Stimulated activated CD8-positive, alpha-beta memory T cell treated with anti-CD3 and anti-CD28 coated beads, Interleukin-4, amount 100 ng/mL, for 24 hours (primary cell): Measurements from ENCODE around the gene BOLA3.
"Not testable (repeated sequence)": the region's sequence is repeated elsewhere in the genome, so short reads cannot be mapped to it uniquely, and the experiment has no call there.

ENCODE experiments used
- DNase-seq: peaks from one replicate; pipeline ENCODE4 v3.0.0-alpha.2; 2020; ENCODE audit warnings: low read depth

BOLA3 gene, protein sequence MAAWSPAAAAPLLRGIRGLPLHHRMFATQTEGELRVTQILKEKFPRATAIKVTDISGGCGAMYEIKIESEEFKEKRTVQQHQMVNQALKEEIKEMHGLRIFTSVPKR

DNA sequence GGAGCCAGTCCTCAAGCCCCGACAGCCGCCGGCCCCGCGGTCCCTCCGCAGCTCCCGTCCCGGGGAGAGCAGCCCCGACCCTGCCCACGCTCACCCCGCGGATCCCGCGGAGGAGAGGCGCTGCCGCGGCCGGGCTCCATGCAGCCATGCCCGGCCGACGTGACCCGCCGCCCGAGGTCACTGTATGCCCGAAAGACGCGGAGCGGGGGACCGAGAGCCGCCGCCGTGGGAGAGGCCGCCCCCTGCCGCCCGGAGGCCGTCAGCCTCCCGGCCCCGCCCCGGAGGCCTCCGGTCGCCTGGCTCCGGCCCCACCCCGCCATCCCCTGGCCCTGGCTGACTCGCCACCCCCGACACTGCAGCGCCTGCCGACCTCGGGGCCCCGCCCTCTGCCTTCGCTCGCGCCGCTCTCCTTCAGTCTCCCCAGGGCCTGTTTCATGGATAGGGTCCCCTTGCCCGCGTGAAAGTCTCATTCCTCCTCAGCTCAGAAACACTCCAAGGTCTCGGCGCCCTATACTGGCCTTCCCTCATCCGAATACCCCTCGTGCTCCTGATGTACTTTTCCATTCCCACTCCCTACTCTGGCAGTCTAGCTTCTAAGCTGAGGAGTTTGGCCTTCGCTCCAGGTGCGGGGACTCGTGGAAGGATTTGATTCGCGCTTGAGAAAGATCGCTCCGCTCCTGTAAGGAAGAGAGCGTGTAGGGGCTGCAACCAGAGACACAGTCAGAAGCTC is at the start of gene BOLA3:
Gene BOLA3, minus strand, starts transcription at position 186 of the 730 bp plus-strand sequence. Its CDS starts 38 bp downstream, at position 148.
- DNase-seq: peak; percentile 80

DNA sequence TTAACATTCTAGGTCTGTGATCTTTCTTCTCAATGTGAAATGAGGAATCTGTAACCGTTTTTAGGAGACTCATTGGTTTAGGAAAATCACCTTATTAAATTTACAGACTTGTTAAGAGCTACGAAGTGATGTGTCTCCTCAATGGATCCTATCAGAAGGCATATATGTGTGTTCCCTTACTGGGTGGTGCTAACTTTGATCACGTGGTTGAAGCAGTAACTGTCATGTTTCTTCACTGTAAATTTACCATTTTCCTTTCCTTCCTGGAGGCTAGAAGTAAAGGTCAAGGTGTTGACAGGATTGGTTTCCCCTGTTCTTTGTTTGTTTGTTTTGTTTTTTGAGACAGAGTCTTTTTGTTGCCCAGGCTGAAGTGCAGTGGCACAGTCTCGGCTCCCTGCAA is 49.3 kb upstream of the BOLA3 start:
- DNase-seq: no peak

DNA sequence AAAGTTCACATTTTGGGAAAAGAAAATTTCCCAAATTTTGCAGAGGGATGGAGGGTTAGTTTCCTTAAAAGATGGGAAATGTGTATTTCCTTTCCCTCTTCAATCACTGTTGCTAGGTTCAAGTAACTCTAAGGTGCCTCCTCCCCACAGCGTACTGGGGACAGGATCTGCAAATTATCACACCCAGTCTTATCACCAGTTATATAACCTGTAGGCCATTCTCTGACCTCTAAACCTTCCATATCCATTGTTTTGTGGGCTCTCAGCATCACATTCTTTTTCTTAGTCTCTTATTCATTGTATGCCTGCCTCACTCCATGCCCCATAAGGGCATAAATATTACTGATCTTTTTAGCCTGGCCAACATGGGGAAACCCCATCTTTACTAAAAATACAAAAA is 47.1 kb upstream of the BOLA3 start:
- DNase-seq: no peak

DNA sequence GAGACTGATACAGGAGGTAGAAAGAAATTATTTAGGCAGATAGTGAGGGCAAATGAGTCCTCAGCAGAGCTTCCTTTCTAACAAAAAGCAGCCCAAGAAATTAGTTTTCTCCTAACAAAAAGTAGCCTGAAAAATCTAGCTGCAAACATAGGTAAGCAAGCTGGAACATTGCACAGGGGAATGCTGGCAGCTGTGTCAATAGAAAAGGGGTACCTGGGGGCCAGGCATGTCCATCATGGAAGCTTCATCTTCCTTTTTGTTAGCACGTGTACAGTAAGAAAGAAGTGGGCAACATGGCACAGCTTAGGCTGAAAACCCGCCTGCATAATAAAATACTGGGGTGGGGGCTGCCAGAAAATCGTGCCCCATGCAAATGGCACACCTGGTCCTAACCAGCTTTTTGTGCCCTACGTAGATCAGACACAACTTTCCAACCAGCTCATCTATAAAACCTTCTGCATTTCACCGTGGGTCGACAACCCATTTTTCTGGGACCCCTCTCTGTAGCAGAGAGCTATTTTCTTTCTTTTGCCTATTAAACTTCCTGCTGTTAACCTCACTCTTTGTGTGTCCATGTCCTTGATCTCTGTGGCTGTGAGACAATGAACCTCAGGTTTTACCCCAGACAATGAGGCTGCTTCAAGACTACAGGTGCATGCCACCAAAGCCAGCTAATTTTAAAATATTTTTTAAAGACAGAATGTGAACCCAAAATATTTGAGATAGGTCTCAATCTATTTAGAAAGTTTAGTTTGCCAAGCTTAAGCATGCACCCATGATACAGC is 44.1 kb upstream of the BOLA3 start:
- no peak for DNase-seq

DNA sequence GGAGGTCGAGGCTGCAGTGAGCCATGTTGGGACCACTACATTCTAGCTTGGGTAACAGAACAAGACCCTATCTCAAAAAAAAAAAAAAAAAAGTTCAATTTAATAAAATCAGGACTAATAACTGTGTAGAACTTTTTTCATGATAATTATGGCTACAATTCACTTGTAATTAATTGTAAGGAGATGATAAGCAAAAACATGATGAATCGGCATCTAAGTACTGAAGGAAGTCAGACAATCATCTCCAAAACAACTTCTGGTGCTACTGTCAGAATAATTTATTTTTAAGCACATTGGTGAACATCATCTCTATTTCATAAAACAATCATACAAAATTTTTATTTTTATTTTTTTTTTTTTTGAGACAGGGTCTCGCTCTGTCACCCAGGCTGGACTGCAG is 41.0 kb upstream of the BOLA3 start:
- DNase-seq: no peak

- no peak for DNase-seq
These were observed 40.4 kb upstream of the BOLA3 start for GRCh38 chr2:74188018-74188601.

DNA sequence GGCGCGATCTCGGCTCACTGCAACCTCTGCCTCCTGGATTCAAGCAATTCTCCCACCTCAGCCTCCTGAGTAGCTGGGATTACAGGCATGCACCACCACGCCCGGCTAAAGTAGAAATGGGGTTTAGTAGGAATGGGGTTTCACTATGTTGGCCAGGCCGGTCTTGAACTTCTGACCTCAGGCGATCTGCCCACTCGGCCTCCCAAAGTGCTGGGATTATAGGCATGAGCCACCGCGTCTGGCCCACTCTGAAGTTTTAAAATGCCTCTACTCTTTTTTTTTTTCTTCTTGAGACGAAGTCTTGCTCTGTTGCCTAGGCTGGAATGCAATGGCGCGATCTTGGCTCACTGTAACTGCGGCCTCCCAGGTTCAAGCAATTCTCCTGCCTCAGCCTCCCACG is 39.0 kb upstream of the BOLA3 start:
- DNase-seq: not testable (repeated sequence)

GRCh38 chr2:74186038-74186437 is 38.3 kb upstream of the BOLA3 start:
- DNase-seq: no peak

DNA sequence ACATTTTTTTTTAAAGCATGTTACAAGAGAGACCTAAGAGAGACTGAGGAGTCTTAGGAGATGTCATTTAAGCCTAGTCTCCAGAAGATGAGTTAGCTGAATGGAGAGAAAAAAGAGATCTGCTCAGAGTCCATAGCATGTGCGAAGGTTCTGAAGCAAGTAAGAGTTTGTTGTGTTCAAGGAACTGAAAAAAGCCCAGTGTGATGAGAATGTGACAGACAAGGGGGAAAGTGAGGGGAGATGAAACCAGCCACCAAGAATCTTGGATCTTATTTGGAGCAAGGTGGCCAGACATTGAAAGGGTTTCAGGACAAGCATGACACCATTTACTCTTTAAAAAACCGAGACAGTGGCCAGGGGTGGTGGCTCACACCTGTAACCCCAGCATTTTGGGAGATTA is 36.2 kb upstream of the BOLA3 start:
- no peak for DNase-seq

DNA sequence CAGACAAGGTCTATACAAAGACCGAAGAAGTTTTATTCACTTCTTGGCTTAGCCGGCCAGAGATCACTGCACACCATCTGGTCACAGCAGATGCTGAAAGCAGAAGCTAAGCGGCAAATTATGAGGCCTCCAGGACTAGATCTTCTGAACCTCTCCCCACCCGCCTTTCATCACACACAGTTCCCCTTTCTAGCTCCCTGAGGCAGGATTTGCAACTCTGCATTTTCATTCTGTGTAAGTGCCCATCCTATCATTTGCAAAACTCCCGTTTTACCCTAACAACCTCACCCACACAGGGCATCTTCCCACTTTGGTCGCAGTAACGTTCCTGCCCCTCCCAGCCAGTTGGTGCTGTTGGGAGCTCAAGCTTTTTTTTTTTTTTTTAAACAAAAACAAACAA is 34.0 kb upstream of the BOLA3 start:
- DNase-seq: no peak

- DNase-seq: no peak
These were observed 31.6 kb upstream of the BOLA3 start for GRCh38 chr2:74179063-74179865.

GRCh38 chr2:74178211-74179062 is 30.7 kb upstream of the BOLA3 start, which contains the start of gene MOB1A:
TSS of gene MOB1A (minus strand) at chr2:74178879. CDS start at chr2:74178674, 205 bp downstream.
- DNase-seq: peak; percentile 97

GRCh38 chr2:74177696-74178095 is 30.0 kb upstream of the BOLA3 start:
- DNase-seq: no peak

DNA sequence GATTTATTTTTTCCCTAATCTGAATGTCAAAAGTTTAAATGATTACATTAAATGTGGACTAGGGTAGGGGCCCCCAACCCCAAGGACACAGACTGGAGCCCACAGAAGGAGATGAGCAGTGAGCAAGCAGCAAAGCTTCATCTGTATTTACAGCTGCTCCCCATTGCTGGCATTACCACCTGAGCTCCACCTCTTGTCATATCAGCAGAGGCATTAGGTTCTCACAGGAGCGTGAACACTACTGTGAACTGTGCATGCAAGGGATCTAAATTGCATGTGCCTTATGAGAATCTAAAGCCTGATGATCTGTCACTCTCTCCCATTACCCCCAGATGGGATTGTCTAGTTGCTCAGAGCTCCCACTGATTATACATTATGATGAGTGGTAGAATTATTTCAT is 27.2 kb upstream of the BOLA3 start:
- DNase-seq: no peak

DNA sequence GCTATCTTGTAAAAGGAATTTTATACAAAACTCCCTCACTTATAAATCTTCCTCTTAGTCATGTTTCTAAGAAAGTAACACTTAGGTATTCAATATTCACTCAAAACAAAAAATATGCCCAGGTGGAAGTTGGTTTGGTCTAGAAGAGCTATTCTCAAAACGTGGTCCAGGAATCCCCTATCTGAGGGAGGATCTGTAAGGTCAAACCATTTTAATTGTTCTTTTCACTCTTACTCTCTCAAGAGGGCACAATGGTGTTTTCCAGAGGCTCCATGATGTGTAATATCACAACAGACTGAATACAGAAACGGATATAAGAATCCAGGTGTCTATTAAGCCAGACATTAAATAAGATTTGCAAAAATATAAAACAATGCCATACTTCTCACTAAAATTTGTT is 21.0 kb upstream of the BOLA3 start:
- no peak for DNase-seq

DNA sequence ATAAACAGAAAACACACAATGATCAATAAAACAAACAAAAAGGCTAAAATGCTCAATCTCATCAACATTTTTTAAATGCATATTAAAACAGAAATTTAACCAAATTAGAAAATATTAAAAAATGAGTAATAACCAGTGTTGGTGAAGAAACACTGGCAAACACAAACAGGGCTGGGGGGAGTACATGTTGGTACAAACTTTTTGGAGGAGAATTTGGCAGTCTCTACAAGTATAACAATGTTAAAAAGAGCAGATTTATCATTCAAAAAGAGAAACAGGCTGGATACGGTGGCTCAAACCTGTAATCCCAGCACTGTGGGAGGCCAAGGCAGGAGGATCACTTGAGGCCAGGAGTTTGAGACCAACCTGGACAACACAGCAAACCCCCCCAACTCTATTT is 17.0 kb upstream of the BOLA3 start:
- no peak for DNase-seq

DNA sequence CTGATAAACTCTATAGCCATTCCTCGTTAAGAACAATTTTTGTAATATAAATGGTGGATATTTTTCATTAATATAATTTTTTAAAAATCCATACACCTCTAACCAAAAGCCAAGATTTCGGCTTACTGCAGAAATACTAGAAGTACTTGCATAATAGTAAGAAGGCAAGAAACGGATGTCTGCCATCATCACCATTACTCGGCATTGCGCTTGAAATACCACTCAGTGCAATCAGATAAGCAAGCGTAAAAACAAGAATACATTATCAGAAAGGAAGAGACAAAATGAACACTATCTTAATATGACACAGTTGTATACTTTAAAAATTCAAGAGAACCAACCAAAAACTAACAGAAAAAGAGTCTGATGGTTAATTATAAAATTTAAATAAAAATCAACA is 15.2 kb upstream of the BOLA3 start:
- no peak for DNase-seq

DNA sequence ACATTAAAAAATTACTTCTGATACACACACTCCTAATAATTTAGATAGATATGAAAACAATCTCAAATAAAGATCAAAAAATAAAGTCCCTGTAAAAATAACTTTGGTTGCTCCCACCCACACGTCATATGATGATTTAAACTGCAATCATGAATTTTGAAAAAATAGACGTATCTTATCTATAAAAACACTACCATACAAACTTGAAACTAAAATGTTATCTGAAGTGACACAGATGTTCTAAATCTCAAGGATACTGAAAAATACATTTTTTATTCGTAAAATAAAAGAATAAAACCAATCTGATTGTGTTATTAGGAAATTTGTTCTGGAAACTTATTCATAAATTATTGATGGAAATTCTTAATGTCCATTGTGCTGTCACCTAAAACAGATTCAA is 8.1 kb upstream of the BOLA3 start:
- DNase-seq: no peak

DNA sequence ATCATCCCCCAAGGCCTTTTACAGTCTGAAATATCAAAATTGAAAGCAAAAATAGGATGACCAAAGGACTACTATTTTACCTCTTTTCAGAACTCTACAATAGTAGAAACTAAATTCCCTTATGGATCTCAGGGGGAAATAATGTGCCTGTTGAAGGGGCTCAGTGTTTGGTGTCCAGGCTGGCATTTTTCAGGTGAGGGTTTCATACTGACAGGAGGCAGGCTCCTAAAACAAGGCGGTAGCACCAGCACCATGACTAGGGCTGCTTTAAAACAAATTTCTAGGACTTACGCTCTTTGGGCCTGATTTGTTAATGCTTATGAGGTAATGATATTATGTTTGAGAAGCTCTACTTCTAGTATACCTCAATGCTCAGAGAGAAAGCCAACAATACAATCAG is 5.2 kb upstream of the BOLA3 start:
- no peak for DNase-seq

DNA sequence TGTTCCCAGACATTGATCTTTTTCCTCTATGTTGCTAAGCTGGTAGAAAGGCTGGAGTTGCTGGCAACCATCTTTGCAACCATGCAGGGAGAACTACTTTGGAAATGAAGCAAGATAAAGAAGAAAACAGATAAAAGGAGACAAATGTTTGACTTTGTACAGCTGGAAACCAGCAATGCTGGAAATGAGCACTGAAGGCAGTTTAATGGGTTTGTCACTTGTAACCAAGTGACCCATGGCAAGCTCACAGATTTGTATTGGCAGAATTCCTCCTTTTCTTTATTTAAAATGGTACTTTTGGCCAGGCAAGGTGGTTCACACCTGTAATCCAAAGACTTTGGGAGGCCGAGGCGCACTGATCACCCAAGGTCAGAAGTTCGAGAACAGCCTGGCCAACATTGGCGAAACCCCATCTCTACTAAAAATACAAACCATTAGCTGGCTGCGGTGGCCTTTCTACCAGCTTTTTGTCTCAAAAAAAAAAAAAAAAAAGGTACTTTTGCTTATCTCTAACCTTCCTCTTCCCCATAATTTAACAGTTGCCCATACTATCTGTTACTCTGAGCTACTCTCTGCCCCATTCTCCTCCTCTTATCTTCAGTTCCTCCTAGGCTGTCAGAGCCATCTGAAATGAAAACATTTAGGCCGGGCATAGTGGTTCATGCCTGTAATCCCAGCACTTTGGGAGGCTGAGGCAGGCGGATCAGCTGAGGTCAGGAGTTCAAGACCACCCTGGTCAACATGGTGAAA is 2.0 kb upstream of the BOLA3 start:
- no peak for DNase-seq

GRCh38 chr2:74149247-74149525 is 1.5 kb upstream of the BOLA3 start:
- no peak for DNase-seq
